T-helper 17 cell (primary cell): ENCODE results near the gene RASGRF1. TPM values are rescaled to one million over a fixed set of nuclear protein-coding genes. Genes with fewer than 3 reads are reported as not detected.
"Not testable (repeated sequence)": the region's sequence is repeated elsewhere in the genome, so short reads cannot be mapped to it uniquely, and the experiment has no call there.

Experiments used
- ATAC-seq: fragments of 150-1000 bp; cut with Tn5 transposase; 2 replicates; pipeline ENCODE4 v1.10.0; 2021; ENCODE audit warnings: mild to moderate bottlenecking, moderate library complexity
- DNase-seq, 3 donors: peaks; one replicate each; pipeline versions ENCODE4 v3.0.0 to v3.0.0-alpha.2; 2020 to 2021
- H3K9me3 ChIP-seq: one replicate; pipeline ENCODE4 v1.7.0; 2013; ENCODE audit warnings: low read length, mild to moderate bottlenecking; ENCODE audit not compliant: control insufficient read depth, poor library complexity, severe bottlenecking
- H3K27ac Mint-ChIP-seq: one replicate; pipeline ENCODE4 v1.8.0; 2022; ENCODE audit warnings: mild to moderate bottlenecking, moderate library complexity, mixed read lengths
- H3K27me3 Mint-ChIP-seq: one replicate; pipeline ENCODE4 v1.8.0; 2022; ENCODE audit warnings: mixed read lengths
- H3K36me3 Mint-ChIP-seq: one replicate; pipeline ENCODE4 v1.8.0; 2022; ENCODE audit warnings: low read depth, mixed read lengths
- H3K4me1 Mint-ChIP-seq: one replicate; pipeline ENCODE4 v1.8.0; 2022; ENCODE audit warnings: mild to moderate bottlenecking, mixed read lengths
- H3K4me3 Mint-ChIP-seq: one replicate; pipeline ENCODE4 v1.8.0; 2022; ENCODE audit warnings: mild to moderate bottlenecking, moderate library complexity, mixed read lengths
- total RNA-seq, 4 donors: library from RNA in 2 of 4; stranded (reverse) in 2 of 4; gene quantifications; one replicate each; pipeline ENCODE4 v1.2.3 and lab custom pipeline; 2022 to 2026

The RASGRF1 gene
- total RNA-seq, 2 donors from 2014 or later: 0.55 TPM; not detected in 1

DNA sequence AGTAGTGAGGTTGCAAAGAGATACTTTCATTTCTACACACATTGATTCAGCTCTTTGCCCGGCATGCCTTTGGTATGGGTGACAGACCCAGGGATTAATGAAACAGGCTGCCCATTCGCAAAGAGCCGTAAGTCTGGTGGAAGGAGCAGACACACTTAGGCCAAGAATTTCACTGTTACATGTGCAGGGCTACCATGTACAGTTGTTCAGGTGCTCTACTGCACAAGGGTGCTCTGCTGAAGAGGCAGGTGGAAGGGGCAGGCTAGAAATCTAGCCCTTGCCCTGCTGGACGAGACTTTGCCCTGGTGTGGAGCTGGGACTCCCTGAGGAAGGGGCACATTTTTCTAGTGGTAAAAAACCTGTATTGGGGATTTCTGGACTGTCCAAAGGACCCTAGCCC is 26.2 kb upstream of the RASGRF1 start:
- peaks cover 2% of the 10 kb centered on the region for H3K36me3 Mint-ChIP-seq
- no peak for DNase-seq
- no peak overlapping the region for H3K27ac Mint-ChIP-seq
- no peaks in the 10 kb centered on the region for H3K4me1 Mint-ChIP-seq
- H3K27me3 Mint-ChIP-seq: peaks cover 54% of the 10 kb centered on the region
- ATAC-seq: no peak
- H3K4me3 Mint-ChIP-seq: no peak overlapping the region
- H3K9me3 ChIP-seq: no peaks in the 10 kb centered on the region

- ATAC-seq: no peak
- Mint-ChIP-seq H3K4me3 (no peak overlapping the region), H3K36me3 (no peaks in the 10 kb centered on the region), H3K27ac (no peak overlapping the region), H3K4me1 (no peaks in the 10 kb centered on the region), H3K27me3 (peaks cover 47% of the 10 kb centered on the region)
- DNase-seq: no peak
- no peaks in the 10 kb centered on the region for H3K9me3 ChIP-seq
Measured at GRCh38 chr15:79115986-79116665, 25.5 kb upstream of the RASGRF1 start.

DNA sequence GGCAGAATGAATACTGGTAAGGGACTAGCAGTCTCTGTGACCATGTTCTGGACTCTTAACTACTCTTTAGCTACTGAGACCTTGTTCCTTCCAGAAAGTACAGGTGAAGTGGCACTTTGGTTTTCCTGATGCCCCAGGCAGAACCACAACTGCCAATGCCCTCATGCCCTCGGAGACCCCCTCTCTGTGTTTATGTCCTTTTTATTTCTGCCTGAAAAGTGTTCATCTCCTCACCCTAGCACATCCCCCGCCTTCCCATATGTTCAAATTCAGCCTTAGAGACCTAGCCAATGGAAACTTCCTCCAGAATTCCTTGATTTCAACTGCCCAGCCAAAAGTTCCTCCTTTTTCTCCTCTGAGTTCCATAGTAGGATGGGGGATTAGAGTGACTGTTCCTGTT is 23.3 kb upstream of the RASGRF1 start:
- H3K27ac Mint-ChIP-seq: no peak overlapping the region
- no peaks in the 10 kb centered on the region for H3K4me1 Mint-ChIP-seq
- H3K27me3 Mint-ChIP-seq: peaks cover 45% of the 10 kb centered on the region

GRCh38 chr15:79111404-79111803 is 20.8 kb upstream of the RASGRF1 start:
- H3K4me1 Mint-ChIP-seq, H3K4me3 Mint-ChIP-seq, DNase-seq, ATAC-seq, H3K27ac Mint-ChIP-seq, H3K9me3 ChIP-seq, H3K36me3 Mint-ChIP-seq: not testable (repeated sequence)
- H3K27me3 Mint-ChIP-seq: peaks cover 47% of the 10 kb centered on the region

More for the DNA sequence above, 23.3 kb upstream of the RASGRF1 start:
- Mint-ChIP-seq H3K36me3 (no peaks in the 10 kb centered on the region), H3K4me3 (no peak overlapping the region)
- no peak for DNase-seq
- no peak for ATAC-seq
- H3K9me3 ChIP-seq: no peaks in the 10 kb centered on the region

GRCh38 chr15:79105141-79105540 is 14.6 kb upstream of the RASGRF1 start:
- ATAC-seq (no peak), DNase-seq (no peak)
- Mint-ChIP-seq H3K36me3 (peaks cover 3% of the 10 kb centered on the region), H3K27ac (no peak overlapping the region), H3K4me1 (no peaks in the 10 kb centered on the region), H3K4me3 (no peak overlapping the region), H3K27me3 (peaks cover 76% of the 10 kb centered on the region)
- H3K9me3 ChIP-seq: no peaks in the 10 kb centered on the region

GRCh38 chr15:79102595-79102994 is 12.0 kb upstream of the RASGRF1 start:
- H3K9me3 ChIP-seq: no peaks in the 10 kb centered on the region
- no peaks in the 10 kb centered on the region for H3K4me1 Mint-ChIP-seq
- DNase-seq (no peak), ATAC-seq (no peak)
- no peak overlapping the region for H3K4me3 Mint-ChIP-seq
- H3K36me3 Mint-ChIP-seq: peaks cover 3% of the 10 kb centered on the region
- no peak overlapping the region for H3K27ac Mint-ChIP-seq
- H3K27me3 Mint-ChIP-seq: peaks cover 85% of the 10 kb centered on the region

DNA sequence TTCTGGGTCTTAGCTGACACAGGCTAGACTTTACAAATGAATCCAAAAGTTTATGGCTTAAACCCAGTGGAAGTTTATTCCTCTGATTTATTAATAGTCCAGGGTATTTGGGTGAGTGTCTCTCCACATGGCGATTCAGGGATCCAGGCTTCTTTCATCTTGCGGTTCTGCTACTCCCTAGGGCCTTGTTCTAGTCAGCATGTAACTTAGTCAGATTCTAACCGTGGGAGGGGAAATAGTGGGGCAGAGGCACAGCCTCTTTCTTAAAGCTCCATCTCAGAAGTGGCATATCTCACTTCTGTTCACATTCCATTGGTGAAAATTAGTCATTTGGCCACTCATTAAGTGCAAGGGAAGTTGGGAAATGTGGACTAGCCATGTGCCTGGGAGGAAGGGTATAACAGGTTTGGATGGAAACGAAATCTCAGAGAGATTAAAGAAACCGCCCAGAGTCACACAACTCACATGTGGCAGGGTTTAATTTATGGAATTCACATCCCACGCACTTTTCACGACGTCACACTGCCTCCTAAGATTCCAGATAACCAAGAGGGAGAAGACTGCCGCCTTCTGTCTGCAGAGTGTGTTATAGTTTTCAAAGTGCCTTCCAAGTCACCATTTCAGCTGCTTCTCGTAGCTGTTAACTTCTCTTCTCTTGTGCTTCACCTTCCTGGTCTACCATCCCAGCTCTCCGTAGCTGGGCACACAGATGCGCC is 11.4 kb upstream of the RASGRF1 start:
- Mint-ChIP-seq H3K4me3 (no peak overlapping the region), H3K27ac (no peak overlapping the region), H3K27me3 (peaks cover 86% of the 10 kb centered on the region), H3K4me1 (no peaks in the 10 kb centered on the region), H3K36me3 (peaks cover 3% of the 10 kb centered on the region)
- H3K9me3 ChIP-seq: no peaks in the 10 kb centered on the region
- ATAC-seq: no peak
- DNase-seq: no peak

GRCh38 chr15:79099692-79100091 is 9.1 kb upstream of the RASGRF1 start:
- Mint-ChIP-seq H3K27ac (no peak overlapping the region), H3K27me3 (peaks cover 79% of the 10 kb centered on the region), H3K36me3 (peaks cover 3% of the 10 kb centered on the region), H3K4me1 (no peaks in the 10 kb centered on the region), H3K4me3 (no peak overlapping the region)
- DNase-seq (no peak), ATAC-seq (no peak)
- H3K9me3 ChIP-seq: no peaks in the 10 kb centered on the region

DNA sequence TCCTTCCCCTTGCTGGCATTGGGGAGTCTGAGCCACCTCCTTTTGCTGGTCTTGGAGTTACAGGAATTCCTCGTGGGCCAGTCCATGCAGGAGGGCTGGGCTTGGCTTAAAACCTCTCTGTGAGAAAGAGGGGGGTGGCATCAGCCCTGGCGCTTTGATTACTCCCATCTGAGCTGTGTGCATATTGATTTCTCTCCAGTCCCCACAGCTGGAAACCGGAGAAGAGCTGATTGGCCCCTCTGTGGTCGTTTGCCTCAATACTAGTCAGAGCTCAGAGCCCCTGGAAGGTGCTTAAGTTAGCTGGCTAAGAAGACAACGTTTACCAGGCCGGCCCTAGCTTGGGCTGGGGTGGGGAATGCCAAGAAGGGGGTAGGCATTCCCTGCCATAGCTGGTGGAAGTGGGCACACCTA is 4.0 kb upstream of the RASGRF1 start:
- peaks cover 3% of the 10 kb centered on the region for H3K36me3 Mint-ChIP-seq
- no peak for DNase-seq
- H3K4me3 Mint-ChIP-seq: no peak overlapping the region

DNA sequence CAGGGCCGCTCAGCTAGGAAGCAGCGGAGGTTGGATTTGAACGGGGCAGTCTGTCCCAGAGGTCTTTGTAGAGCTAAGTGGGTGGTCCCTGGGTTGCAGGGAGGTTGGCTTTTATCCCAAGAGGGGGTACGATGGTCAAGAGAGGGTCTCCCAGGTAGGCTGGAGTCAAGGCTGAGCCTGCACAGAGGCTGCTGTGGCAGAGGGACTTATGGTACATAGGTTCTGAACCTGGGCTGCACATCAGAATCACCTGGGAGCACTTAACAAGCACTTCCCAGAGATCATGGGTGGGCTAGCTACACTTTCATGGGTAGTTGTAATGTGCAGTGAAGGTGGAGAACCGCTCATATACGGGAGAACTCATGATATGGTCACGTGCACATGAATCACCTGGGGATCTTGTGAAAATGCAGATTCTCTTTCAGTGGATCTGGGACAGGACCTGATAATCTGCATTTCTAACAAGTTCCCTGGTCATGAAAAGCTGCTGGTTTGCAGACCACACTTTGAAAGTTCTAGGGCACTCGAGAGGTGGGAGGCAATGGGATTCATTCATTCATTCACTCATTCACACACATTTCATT is 2.9 kb upstream of the RASGRF1 start:
- peaks cover 3% of the 10 kb centered on the region for H3K36me3 Mint-ChIP-seq
- H3K27me3 Mint-ChIP-seq: peaks cover 64% of the 10 kb centered on the region
- no peak overlapping the region for H3K4me3 Mint-ChIP-seq
- peaks cover 10% of the 10 kb centered on the region for H3K4me1 Mint-ChIP-seq
- no peak for ATAC-seq
- H3K27ac Mint-ChIP-seq: no peak overlapping the region
- no peak for DNase-seq
- no peaks in the 10 kb centered on the region for H3K9me3 ChIP-seq

More for the DNA sequence above, 4.0 kb upstream of the RASGRF1 start:
- H3K9me3 ChIP-seq: no peaks in the 10 kb centered on the region
- ATAC-seq: no peak
- Mint-ChIP-seq H3K4me1 (peaks cover 10% of the 10 kb centered on the region), H3K27ac (no peak overlapping the region), H3K27me3 (peaks cover 62% of the 10 kb centered on the region)

- H3K27ac Mint-ChIP-seq: no peak overlapping the region
- ATAC-seq (no peak), DNase-seq (no peak)
- no peaks in the 10 kb centered on the region for H3K9me3 ChIP-seq
- peaks cover 10% of the 10 kb centered on the region for H3K4me1 Mint-ChIP-seq
- H3K27me3 Mint-ChIP-seq: peaks cover 70% of the 10 kb centered on the region
- no peak overlapping the region for H3K4me3 Mint-ChIP-seq
- peaks cover 3% of the 10 kb centered on the region for H3K36me3 Mint-ChIP-seq
Measured at GRCh38 chr15:79092382-79092781, 1.8 kb upstream of the RASGRF1 start.

GRCh38 chr15:79091204-79091867 is 756 bp upstream of the RASGRF1 start:
- Mint-ChIP-seq H3K27ac (no peak overlapping the region), H3K4me3 (peak overlapping the region; percentile 9), H3K36me3 (peaks cover 3% of the 10 kb centered on the region), H3K27me3 (peaks cover 68% of the 10 kb centered on the region), H3K4me1 (peaks cover 10% of the 10 kb centered on the region)
- H3K9me3 ChIP-seq: no peaks in the 10 kb centered on the region
- DNase-seq: no peak
- no peak for ATAC-seq

GRCh38 chr15:79089890-79090486 is 592 bp downstream of the RASGRF1 start:
- DNase-seq: no peak

More at GRCh38 chr15:79089890-79090486, 592 bp downstream of the RASGRF1 start:
- H3K4me3 Mint-ChIP-seq: no peak overlapping the region
- peaks cover 12% of the 10 kb centered on the region for H3K4me1 Mint-ChIP-seq
- no peak overlapping the region for H3K27ac Mint-ChIP-seq
- no peaks in the 10 kb centered on the region for H3K9me3 ChIP-seq
- no peak for ATAC-seq
- H3K36me3 Mint-ChIP-seq: peaks cover 4% of the 10 kb centered on the region
- peaks cover 66% of the 10 kb centered on the region for H3K27me3 Mint-ChIP-seq
